ENCODE measurements around the gene HS6ST3.
A peak's percentile ranks its signal among the peaks of the same experiment; 100 is the strongest.

HS6ST3 gene

DNA sequence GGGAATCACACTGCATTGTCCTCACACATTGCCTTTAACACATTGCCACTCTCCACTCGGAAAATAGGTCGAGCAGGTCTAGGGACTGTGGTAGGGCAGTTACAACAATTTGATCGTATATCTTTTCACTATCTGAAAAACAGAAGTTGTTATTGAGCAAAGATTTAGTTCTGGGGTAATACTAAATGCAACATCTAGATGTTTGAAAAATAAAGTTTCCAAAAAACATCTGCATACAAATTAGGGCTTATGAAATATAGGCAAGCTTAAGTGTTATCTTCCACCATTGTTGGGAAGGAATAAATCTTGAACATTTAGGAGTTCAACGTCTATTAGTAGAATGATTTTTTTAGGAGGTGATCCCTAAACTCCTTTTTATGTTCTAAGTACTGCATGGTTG, 768 bp upstream of the HS6ST3 start:
- Histone ChIP-seq H3K4me3 (ENCODE audit: low read depth, low read length, poor library complexity, severe bottlenecking) (no peak overlapping the region), H2AFZ (ENCODE audit: low read length) (no peak overlapping the region), H3K27ac (ENCODE audit: low read depth, low read length, poor library complexity, severe bottlenecking) (no peak overlapping the region), H3K27me3 (ENCODE audit: insufficient read depth, low read length) (peaks cover 1% of the 10 kb centered on the region; the same call in 1 of the 2 replicates), H3K9me3 (ENCODE audit: low read length) (no peaks in the 10 kb centered on the region), H4K20me1 (ENCODE audit: insufficient read depth, low read length) (no peaks in the 10 kb centered on the region), H3K9ac (ENCODE audit: low read length) (no peak overlapping the region), H3K9me2 (ENCODE audit: low read depth, low read length) (no peaks in the 10 kb centered on the region), H3K36me3 (ENCODE audit: insufficient read depth, low read length) (no peaks in the 10 kb centered on the region), H3K4me1 (ENCODE audit: insufficient read depth, low read length, severe bottlenecking) (no peaks in the 10 kb centered on the region), H3K4me2 (ENCODE audit: low read length) (no peak overlapping the region), H3K79me2 (ENCODE audit: insufficient read depth, low read length) (no peaks in the 10 kb centered on the region), H3F3A (ENCODE audit: insufficient read depth, low read length) (no peaks in the 10 kb centered on the region)
- TF ChIP-seq, protein P1, sequence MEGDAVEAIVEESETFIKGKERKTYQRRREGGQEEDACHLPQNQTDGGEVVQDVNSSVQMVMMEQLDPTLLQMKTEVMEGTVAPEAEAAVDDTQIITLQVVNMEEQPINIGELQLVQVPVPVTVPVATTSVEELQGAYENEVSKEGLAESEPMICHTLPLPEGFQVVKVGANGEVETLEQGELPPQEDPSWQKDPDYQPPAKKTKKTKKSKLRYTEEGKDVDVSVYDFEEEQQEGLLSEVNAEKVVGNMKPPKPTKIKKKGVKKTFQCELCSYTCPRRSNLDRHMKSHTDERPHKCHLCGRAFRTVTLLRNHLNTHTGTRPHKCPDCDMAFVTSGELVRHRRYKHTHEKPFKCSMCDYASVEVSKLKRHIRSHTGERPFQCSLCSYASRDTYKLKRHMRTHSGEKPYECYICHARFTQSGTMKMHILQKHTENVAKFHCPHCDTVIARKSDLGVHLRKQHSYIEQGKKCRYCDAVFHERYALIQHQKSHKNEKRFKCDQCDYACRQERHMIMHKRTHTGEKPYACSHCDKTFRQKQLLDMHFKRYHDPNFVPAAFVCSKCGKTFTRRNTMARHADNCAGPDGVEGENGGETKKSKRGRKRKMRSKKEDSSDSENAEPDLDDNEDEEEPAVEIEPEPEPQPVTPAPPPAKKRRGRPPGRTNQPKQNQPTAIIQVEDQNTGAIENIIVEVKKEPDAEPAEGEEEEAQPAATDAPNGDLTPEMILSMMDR (IDR thresholded peaks at IDR 0.05; ENCODE audit: low read length): no peak
- TF ChIP-seq EZH2 (IDR thresholded peaks at IDR 0.05; ENCODE audit: borderline replicate concordance, low read length): no peak

DNA sequence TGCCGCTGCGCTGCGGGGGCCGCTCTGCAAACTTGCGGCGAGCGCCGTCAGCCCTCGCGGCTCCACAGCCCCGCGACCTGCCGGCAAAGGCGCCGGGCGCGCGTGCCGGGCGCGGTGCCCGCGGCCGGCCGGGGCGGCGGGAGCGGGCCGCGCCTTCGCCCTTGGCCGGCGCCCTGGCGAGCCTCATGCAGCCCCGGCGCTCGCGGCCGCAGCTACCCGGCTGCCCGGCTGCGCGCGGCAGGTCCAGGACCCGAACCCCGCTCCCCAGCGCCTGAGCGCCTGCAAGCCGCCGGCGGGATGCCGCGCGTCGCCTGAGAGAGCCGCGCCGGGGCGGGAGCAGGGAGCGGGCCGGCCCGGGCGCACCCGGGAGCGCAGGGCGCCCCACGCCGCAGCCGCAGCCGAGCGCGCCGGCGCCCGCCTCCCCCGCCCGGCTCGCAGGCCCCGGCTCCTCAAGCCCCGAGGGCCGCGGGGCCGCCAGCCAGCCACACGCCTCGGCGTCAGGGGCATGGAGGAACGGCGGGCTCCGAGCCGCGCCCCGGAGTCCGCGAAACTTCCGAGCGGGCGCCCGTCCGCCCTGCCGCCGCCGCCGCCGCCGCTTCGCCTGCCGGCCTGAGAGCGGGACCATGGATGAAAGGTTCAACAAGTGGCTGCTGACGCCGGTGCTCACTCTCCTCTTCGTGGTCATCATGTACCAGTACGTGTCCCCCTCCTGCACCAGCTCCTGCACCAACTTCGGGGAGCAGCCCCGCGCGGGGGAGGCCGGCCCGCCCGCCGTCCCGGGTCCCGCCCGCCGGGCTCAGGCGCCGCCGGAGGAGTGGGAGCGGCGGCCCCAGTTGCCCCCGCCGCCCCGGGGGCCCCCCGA, 564 bp downstream of the HS6ST3 start:
- Histone ChIP-seq H3K36me3 (ENCODE audit: insufficient read depth, low read length) (no peaks in the 10 kb centered on the region), H3K27me3 (ENCODE audit: insufficient read depth, low read length) (peaks cover 4% of the 10 kb centered on the region; the same call in 1 of the 2 replicates), H4K20me1 (ENCODE audit: insufficient read depth, low read length) (no peaks in the 10 kb centered on the region), H2AFZ (ENCODE audit: low read length) (no peak overlapping the region), H3K9me2 (ENCODE audit: low read depth, low read length) (no peaks in the 10 kb centered on the region), H3K9me3 (ENCODE audit: low read length) (no peaks in the 10 kb centered on the region), H3K4me2 (ENCODE audit: low read length) (peak overlapping the region; percentile 45; the same call in 1 of the 2 replicates), H3K9ac (ENCODE audit: low read length) (no peak overlapping the region), H3K4me3 (ENCODE audit: low read depth, low read length, poor library complexity, severe bottlenecking) (peak overlapping the region; percentile 44), H3K27ac (ENCODE audit: low read depth, low read length, poor library complexity, severe bottlenecking) (no peak overlapping the region), H3K4me1 (ENCODE audit: insufficient read depth, low read length, severe bottlenecking) (no peaks in the 10 kb centered on the region), H3K79me2 (ENCODE audit: insufficient read depth, low read length) (no peaks in the 10 kb centered on the region), H3F3A (ENCODE audit: insufficient read depth, low read length) (no peaks in the 10 kb centered on the region)
- TF ChIP-seq, protein P1 (IDR thresholded peaks at IDR 0.05; ENCODE audit: low read length): no peak
- no peak for TF ChIP-seq EZH2 (IDR thresholded peaks at IDR 0.05; ENCODE audit: borderline replicate concordance, low read length)

DNA sequence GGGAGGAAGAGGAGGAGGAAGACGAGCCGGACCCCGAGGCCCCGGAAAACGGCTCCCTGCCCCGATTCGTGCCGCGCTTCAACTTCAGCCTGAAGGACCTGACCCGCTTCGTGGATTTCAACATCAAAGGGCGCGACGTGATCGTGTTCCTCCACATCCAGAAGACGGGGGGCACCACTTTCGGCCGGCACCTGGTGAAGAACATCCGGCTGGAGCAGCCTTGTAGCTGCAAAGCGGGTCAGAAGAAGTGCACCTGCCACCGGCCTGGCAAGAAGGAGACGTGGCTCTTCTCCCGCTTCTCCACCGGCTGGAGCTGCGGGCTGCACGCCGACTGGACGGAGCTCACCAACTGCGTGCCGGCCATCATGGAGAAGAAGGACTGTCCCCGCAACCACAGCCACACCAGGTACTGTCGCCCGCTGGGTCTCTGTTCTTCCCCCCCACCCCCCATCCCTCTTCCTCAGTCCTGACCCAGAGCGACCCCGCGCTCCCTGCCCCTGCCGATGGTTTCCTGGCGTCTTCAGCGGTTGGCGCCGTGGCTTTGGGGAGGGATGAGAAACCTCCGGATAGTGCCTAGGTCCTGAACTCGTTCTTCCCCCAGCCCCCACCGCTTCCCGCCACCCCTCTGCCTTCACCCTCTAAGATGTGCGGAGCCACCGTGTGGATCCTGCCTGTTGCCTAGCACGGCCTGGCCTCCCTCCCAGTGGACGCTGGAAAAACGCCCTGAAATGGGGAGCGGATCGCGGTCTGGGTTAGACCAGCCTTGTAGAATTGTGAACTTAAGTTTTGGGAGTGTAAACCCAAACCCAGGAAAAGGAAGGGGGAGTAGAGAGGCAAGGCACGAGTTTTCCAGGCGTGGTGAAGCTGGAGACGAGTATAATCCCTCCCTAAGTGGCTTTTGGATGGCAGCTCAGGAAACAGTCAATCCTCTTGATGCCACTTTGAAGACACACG, 1.5 kb downstream of the HS6ST3 start:
- Histone ChIP-seq H4K20me1 (ENCODE audit: insufficient read depth, low read length) (no peaks in the 10 kb centered on the region), H3K9me2 (ENCODE audit: low read depth, low read length) (no peaks in the 10 kb centered on the region), H3K36me3 (ENCODE audit: insufficient read depth, low read length) (no peaks in the 10 kb centered on the region), H3K4me1 (ENCODE audit: insufficient read depth, low read length, severe bottlenecking) (no peaks in the 10 kb centered on the region), H3K9me3 (ENCODE audit: low read length) (no peaks in the 10 kb centered on the region), H3K4me2 (ENCODE audit: low read length) (no peak overlapping the region), H3K27ac (ENCODE audit: low read depth, low read length, poor library complexity, severe bottlenecking) (no peak overlapping the region), H3F3A (ENCODE audit: insufficient read depth, low read length) (no peaks in the 10 kb centered on the region), H3K79me2 (ENCODE audit: insufficient read depth, low read length) (no peaks in the 10 kb centered on the region), H3K4me3 (ENCODE audit: low read depth, low read length, poor library complexity, severe bottlenecking) (no peak overlapping the region), H2AFZ (ENCODE audit: low read length) (no peak overlapping the region), H3K9ac (ENCODE audit: low read length) (no peak overlapping the region), H3K27me3 (ENCODE audit: insufficient read depth, low read length) (peaks cover 4% of the 10 kb centered on the region; the same call in 1 of the 2 replicates)
- no peak for TF ChIP-seq EZH2 (IDR thresholded peaks at IDR 0.05; ENCODE audit: borderline replicate concordance, low read length)
- TF ChIP-seq, protein P1 (IDR thresholded peaks at IDR 0.05; ENCODE audit: low read length): no peak

All from OCI-LY1 (cell line).